CMK (cell line): Measurements from ENCODE around the gene KIRREL3.

Experiments
- DNase-seq: peaks from one replicate; pipeline ENCODE4 v3.0.0-alpha.2; 2010; ENCODE audit warnings: low read depth

The KIRREL3 gene

DNA sequence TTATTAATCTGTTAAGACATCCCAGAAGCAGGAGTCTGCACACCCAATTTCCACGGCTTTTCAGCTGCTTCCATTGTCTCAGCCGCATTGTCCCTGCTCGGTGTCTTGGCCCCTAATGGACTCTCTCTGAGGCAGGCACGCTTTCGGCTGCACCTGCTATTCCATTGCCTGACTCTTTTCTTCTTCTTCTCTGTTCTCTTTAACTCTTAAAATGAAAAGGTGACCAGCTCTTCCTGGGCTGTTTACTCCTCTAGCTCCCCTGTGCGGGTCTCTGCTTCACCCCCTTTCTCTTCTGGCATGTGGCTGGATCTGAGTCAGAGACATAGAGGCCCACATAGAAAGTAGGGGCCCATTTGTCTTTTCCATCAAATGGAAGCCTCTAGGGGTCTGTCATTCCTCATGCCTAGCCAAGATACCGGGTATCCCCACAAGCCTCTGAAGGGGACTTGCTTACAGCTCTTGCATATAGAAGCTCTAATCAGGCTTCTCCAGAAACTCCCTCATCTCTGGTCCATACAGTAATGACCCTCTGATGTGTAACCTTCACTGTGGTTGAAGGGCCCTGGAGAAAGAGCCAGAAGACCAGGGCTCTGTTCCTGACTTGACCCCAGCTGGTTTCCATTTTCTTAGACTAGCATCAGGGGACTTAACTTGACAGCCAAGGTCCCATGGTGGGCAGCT lies 401.2 kb downstream of the KIRREL3 start:
- DNase-seq: no peak

GRCh38 chr11:126598344-126599216 lies 402.0 kb downstream of the KIRREL3 start:
- no peak for DNase-seq

GRCh38 chr11:126597041-126597440 lies 403.5 kb downstream of the KIRREL3 start:
- DNase-seq: no peak

- DNase-seq: no peak
These were observed 404.1 kb downstream of the KIRREL3 start for GRCh38 chr11:126596474-126596873.

- no peak for DNase-seq
These were observed 405.0 kb downstream of the KIRREL3 start for GRCh38 chr11:126595560-126595959.

DNA sequence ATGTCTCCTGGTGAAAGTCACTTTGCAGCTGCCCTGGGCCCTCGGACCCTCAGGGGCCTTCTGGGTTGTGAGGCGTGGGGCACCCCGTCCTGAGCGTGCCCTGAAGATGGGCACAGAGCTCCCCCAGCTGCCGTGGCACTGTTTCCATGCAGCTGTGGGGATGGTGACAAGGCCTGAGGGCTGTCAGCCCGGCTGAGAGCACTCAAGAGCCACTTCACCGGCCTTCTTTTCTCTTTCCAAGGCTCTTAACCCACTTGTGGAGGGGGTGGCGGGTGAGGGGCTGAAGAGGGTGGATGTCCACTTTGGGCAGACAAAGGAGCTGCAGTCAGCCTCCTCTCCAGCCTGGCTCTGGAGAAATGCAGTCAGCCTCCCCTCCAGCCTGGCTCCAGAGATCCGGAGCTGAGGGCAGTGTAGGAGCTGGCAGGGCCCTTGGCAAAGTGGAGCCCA lies 405.6 kb downstream of the KIRREL3 start:
- no peak for DNase-seq

GRCh38 chr11:126592496-126593410 lies 407.8 kb downstream of the KIRREL3 start:
- DNase-seq: no peak

DNA sequence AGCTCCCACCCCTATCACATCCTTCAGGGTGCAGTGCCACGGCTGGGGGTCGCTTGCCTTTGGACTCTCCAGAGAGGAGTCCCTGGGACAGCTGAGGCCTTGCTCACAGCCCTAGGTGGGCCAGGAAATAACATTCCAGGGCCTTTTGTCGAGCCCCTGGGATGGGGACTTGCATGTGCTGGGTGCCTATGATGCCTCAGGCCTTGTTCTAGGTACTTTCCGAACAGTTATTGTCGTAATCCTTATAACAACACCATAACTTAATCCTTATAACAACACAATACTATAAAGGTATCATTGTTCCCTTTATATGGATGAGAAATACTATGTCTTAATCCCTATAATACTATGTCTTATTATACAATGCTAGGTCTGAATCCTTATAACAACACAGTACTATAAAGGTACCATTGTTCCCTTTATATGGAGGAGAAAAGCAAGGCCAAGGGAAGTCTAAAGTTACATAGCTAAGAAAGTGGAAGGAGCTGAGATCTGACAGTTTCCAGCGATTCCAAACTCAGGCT lies 408.5 kb downstream of the KIRREL3 start:
- DNase-seq: no peak

- no peak for DNase-seq
These were observed 411.1 kb downstream of the KIRREL3 start for GRCh38 chr11:126589492-126589803.

DNA sequence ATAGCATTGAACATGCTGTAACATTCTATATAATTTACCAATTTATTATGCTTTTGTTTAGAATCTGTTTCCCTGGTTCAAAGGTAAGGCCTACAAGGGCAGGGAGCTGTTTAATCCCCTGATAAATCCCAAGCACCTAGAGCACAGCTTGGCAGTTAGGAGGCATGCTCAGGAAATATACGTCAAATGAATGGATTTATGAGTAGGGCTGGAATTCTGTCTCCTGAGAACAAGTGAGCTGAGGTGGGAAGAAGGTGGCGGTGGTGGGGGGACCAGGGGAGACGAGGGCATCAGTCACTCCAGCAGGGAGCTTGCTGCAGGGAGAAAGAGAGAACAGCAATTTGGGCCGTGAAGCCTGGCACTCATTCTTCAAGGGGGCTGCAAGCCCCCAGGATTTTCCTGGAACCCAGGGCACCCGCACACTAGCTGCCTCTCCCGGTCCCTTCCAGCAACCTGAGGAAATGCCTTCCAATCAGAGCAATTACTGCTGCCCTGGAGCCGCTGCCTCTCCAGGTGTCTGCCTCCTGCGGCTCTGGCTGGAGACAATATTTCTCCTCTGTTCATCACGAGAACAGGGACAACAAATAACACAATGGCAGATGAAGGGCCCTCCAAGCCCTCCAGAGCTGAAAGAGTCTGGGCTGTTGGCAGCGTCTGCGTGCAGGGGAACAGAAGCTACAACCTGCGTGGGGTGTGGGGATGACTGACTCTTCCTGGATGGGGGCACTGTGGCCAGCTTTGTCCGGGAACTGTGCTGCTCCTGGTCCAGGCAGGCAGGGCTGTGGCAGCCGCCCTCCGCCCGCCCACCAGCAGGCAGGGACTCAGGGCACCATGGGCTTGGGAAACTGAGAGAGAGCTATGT lies 411.7 kb downstream of the KIRREL3 start:
- no peak for DNase-seq

DNA sequence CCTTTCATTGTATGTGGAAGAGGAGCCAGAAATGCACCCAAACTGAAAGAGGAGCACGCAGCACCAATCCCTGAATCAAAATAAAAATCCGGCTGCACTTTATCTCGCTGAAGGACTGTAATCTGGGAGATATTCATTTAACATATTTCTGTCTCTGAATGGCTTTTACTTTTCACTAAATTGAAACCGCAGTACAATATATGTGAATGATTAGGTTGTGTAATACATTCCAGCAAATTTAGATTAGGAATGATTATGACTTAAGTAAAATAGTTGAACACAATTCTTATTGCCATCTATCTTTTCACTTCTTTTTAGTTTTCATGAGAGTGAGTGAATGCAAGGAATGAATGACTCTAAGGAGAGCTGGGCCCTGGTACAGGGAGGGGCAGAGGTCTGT lies 413.0 kb downstream of the KIRREL3 start:
- DNase-seq: no peak

DNA sequence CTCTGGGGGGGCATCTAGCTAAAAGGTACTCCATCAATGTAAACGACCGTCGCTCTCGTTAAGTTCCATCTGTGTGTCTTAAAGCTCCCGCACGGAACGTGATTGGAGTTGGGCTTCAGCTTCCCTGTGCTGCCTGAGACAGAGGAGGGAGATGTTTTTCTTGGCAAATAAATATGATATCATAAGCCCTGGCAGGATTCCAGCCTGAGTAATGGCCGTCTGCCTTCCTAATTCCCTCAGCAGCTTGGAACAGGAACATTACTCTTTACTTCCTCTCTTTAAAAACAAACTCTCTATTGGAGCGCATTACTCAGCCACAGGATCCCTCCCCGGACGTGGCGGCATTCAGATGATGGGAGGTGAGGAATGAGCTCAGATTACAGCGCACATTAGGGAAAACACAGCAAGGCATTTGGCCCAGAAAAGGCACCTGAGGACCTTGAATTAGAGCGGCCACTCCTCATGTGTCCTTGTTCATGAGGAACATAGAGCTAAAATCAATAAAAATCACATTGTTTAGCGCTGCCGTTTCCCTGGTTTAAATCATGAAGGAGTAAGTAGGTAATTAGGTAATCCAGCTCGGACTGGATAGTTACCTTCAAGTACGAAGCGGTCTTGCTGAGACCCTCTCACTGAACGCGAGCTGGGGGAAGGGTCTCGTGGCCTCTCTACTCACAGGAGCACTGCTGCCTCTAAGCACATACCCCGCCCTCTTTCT lies 414.6 kb downstream of the KIRREL3 start:
- no peak for DNase-seq

- no peak for DNase-seq
These were observed 415.2 kb downstream of the KIRREL3 start for GRCh38 chr11:126585388-126585773.

- no peak for DNase-seq
These were observed 416.8 kb downstream of the KIRREL3 start for GRCh38 chr11:126583594-126584427.

GRCh38 chr11:126583101-126583500 lies 417.5 kb downstream of the KIRREL3 start:
- no peak for DNase-seq

DNA sequence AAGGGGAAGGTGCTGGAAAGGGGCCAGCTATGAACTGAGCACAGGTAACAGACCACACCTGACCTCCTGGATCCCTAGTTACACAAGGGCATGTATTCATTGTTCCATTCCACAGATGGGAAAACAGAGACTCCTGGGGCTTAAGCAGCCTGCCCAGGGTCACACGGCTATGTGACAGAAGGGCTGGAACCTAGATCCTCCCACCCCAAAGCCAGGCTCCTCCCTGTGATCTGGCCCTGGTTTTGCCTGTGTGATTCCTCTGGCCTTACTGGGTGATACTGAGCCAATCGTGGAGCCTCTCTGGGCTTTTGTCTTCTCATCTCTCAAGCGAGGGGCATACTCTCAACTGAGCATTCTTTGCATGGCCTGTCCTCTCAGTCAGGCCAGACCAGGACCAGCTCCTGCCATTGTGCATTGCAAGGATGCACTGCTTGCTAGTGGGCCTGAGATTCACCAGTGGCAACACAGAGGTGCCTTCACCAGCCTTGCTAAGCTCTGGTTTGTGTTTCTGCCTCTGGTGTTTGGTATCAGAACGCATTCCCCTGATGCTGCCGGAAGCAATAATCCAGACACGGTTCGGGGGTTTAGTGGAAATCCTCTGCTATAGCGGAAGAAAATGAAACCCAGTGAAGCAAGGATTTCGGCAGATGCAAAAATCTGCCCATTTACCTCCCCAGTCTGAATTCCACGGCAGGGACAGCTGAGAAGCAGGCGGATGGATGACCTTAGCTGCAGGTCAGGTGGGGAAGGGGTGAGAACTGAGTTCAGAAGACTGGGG lies 418.5 kb downstream of the KIRREL3 start:
- DNase-seq: no peak

DNA sequence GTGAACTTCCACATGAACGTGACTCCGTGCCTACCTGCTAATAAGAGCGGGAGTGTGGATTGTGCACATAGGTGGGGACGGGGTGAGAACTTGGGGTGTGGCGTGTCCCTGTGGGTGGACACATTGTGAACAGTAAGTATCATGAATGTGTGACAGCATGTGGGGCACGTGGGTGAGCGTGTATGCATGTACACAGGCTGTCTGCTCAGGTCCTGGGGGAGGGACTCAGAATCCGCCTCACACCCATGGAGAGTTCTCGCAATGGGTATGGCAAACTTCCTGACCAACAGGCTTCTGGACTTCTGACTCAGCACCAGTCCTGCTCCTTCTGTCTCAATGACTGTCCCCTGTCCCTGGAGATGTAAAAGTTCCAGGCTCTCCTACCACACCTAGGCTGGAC lies 422.1 kb downstream of the KIRREL3 start:
- DNase-seq: no peak

GRCh38 chr11:126578021-126578420 lies 422.5 kb downstream of the KIRREL3 start:
- DNase-seq: no peak

DNA sequence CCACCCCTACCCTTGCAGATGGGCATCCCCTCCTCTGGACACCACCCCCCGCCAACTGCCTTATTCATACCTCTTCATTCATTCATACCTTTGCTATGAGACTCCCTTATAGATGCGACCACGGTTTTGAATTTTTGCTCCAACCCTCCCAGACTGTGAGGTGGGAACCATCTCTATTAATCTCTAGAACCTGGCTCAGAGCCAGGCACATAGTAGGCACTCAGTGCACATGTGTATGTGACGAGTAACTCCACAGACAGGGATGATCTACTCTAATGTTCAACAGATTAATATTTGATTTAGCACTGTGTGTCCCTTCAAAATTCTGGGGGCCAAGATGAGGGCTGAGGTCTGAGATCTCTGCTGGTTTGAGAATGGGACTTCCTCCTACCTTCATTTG lies 424.7 kb downstream of the KIRREL3 start:
- DNase-seq: no peak
